ENCODE measurements around the gene IKZF2. TPM values are rescaled to one million over a fixed set of nuclear protein-coding genes. Genes with fewer than 3 reads are reported as not detected.

Gene IKZF2
- total and polyA plus RNA-seq, 4 donors = 1.3 to 51.4 (median 7.3) TPM

DNA sequence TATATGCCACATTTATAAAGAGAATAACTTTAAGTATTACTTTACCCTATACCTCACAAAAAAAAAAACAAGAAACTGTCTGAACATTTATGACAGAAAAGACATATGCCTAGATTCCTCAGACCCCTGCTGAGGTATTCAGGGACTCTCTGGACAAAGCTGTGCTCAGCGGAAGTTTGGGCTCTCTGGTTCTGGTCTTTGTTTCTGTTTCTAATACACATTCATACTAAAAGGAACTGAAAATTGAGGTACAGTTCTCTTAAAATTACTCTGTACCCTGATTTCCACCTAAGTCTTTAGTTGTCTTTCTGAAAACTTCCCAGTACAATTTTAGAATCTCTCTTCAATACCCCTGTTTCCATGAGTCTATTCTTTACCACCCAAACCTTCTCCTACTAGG lies 160.3 kb downstream of the IKZF2 start:
- WGBS, 2 donors = 94 to 96% methylated on average over 1 of the region's 1 CpG
- H3K4me1 ChIP-seq (ENCODE audit: control insufficient read depth in 5 of 5, insufficient read depth in 5 of 5, low read length in 5 of 5) = no peaks in the 10 kb centered on the region

DNA sequence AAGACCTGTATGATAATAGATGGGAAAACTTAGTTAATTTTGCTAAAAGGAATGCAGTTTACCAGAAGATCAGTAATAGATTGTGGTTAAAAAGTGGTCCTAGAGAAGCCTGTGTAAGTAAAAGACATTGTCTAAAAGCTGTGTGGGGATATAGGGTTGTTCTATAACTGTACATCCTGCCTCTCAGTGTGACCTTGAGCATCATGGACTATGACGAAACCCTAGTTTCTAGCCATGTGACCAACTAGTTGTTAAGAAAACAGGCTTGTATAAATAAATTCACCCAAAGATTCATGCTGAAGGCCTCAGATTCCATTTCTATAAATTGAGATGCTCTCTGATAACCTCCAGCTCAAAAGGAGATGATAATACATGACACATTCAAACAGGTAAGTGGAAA lies 160.7 kb downstream of the IKZF2 start:
- WGBS, 2 donors = 65 to 77% methylated on average over 1 of the region's 1 CpG
- DNase-seq = no peak
- Histone ChIP-seq H3K9me3 (ENCODE audit: control insufficient read depth in 4 of 4, insufficient read depth in 3 of 4, low read length in 3 of 4) (no peaks in the 10 kb centered on the region), H3K4me3 (no peak overlapping the region), H3K36me3 (ENCODE audit: control insufficient read depth in 4 of 4, insufficient read depth in 4 of 4, low read length in 4 of 4) (no peaks in the 10 kb centered on the region), H3K27ac (ENCODE audit: low read depth in 1 of 2, low read length in 1 of 2) (no peak overlapping the region), H3K9ac (ENCODE audit: insufficient read depth in 1 of 2, low read length in 2 of 2) (no peak overlapping the region), H3K4me1 (ENCODE audit: control insufficient read depth in 5 of 5, insufficient read depth in 5 of 5, low read length in 5 of 5) (no peaks in the 10 kb centered on the region), H3K27me3 (ENCODE audit: control insufficient read depth in 3 of 3, insufficient read depth in 3 of 3, low read length in 2 of 3) (no peaks in the 10 kb centered on the region)
- TF ChIP-seq, protein P1, sequence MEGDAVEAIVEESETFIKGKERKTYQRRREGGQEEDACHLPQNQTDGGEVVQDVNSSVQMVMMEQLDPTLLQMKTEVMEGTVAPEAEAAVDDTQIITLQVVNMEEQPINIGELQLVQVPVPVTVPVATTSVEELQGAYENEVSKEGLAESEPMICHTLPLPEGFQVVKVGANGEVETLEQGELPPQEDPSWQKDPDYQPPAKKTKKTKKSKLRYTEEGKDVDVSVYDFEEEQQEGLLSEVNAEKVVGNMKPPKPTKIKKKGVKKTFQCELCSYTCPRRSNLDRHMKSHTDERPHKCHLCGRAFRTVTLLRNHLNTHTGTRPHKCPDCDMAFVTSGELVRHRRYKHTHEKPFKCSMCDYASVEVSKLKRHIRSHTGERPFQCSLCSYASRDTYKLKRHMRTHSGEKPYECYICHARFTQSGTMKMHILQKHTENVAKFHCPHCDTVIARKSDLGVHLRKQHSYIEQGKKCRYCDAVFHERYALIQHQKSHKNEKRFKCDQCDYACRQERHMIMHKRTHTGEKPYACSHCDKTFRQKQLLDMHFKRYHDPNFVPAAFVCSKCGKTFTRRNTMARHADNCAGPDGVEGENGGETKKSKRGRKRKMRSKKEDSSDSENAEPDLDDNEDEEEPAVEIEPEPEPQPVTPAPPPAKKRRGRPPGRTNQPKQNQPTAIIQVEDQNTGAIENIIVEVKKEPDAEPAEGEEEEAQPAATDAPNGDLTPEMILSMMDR (IDR thresholded peaks at IDR 0.05; ENCODE audit: control extremely low read depth, extremely low read depth) = no peak
- no peak for ATAC-seq (ENCODE audit: insufficient read depth, low FRiP score)

More for the DNA sequence above, 160.3 kb downstream of the IKZF2 start:
- H3K27me3 ChIP-seq (ENCODE audit: control insufficient read depth in 3 of 3, insufficient read depth in 3 of 3, low read length in 2 of 3) = no peaks in the 10 kb centered on the region
- DNase-seq = no peak
- H3K36me3 ChIP-seq (ENCODE audit: control insufficient read depth in 4 of 4, insufficient read depth in 4 of 4, low read length in 4 of 4) = no peaks in the 10 kb centered on the region
- ATAC-seq (ENCODE audit: insufficient read depth, low FRiP score) = no peak
- no peak overlapping the region for H3K4me3 ChIP-seq
- TF ChIP-seq, protein P1 (IDR thresholded peaks at IDR 0.05; ENCODE audit: control extremely low read depth, extremely low read depth) = no peak
- H3K9me3 ChIP-seq (ENCODE audit: control insufficient read depth in 4 of 4, insufficient read depth in 3 of 4, low read length in 3 of 4) = no peaks in the 10 kb centered on the region
- no peak overlapping the region for H3K9ac ChIP-seq (ENCODE audit: insufficient read depth in 1 of 2, low read length in 2 of 2)
- no peak overlapping the region for H3K27ac ChIP-seq (ENCODE audit: low read depth in 1 of 2, low read length in 1 of 2)

DNA sequence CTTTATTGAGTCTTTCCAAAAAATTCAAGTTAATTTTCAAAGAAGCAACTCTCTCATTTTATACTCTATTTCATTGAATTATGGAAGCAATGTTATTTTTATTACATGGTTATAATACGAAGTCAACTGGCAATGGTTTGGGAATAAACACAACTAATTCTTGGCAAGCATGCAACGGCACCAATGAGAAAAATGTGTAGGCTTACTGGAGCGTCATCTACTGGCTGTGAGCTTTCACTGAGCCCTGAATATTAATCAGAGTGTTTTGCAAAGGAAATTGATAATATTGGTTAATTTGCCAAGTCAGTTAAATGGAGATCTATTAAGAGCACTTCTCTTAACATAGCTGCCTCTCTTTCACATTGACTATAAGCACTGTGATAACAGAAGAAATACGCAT lies 163.9 kb downstream of the IKZF2 start:
- TF ChIP-seq, protein P1 (IDR thresholded peaks at IDR 0.05; ENCODE audit: control extremely low read depth, extremely low read depth) = no peak
- Histone ChIP-seq H3K36me3 (ENCODE audit: control insufficient read depth in 4 of 4, insufficient read depth in 4 of 4, low read length in 4 of 4) (no peaks in the 10 kb centered on the region), H3K4me1 (ENCODE audit: control insufficient read depth in 5 of 5, insufficient read depth in 5 of 5, low read length in 5 of 5) (no peaks in the 10 kb centered on the region), H3K4me3 (no peak overlapping the region), H3K27me3 (ENCODE audit: control insufficient read depth in 3 of 3, insufficient read depth in 3 of 3, low read length in 2 of 3) (no peaks in the 10 kb centered on the region), H3K27ac (ENCODE audit: low read depth in 1 of 2, low read length in 1 of 2) (no peak overlapping the region), H3K9me3 (ENCODE audit: control insufficient read depth in 4 of 4, insufficient read depth in 3 of 4, low read length in 3 of 4) (no peaks in the 10 kb centered on the region), H3K9ac (ENCODE audit: insufficient read depth in 1 of 2, low read length in 2 of 2) (no peak overlapping the region)
- WGBS, 2 donors = 84 to 86% methylated on average over 4 of the region's 4 CpGs
- ATAC-seq (ENCODE audit: insufficient read depth, low FRiP score) = no peak
- DNase-seq = no peak

DNA sequence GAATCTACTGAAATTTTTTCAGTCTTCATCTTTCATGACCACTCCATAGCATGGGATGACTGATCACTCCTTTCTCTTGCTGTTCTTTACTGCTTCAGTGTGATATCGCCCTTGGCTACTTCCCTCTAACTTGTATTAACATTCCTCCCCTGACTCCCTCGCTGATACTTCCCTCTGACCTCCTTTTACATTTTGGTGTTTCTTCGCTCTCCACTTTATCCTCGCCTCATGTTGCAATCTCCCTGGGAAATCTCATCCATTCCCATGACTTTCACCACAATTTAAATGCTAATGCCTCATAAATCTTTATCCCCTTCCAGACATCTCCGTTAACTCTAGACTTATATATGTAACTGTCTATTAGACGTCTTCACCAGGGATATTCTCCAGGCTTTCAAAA lies 167.3 kb downstream of the IKZF2 start:
- Histone ChIP-seq H3K9ac (ENCODE audit: insufficient read depth in 1 of 2, low read length in 2 of 2) (no peak overlapping the region), H3K4me3 (no peak overlapping the region), H3K27me3 (ENCODE audit: control insufficient read depth in 3 of 3, insufficient read depth in 3 of 3, low read length in 2 of 3) (no peaks in the 10 kb centered on the region), H3K36me3 (ENCODE audit: control insufficient read depth in 4 of 4, insufficient read depth in 4 of 4, low read length in 4 of 4) (no peaks in the 10 kb centered on the region), H3K4me1 (ENCODE audit: control insufficient read depth in 5 of 5, insufficient read depth in 5 of 5, low read length in 5 of 5) (peaks cover 0 to 3% (median 0%) of the 10 kb centered on the region in 5 donors), H3K9me3 (ENCODE audit: control insufficient read depth in 4 of 4, insufficient read depth in 3 of 4, low read length in 3 of 4) (no peaks in the 10 kb centered on the region), H3K27ac (ENCODE audit: low read depth in 1 of 2, low read length in 1 of 2) (no peak overlapping the region)
- TF ChIP-seq, protein P1 (IDR thresholded peaks at IDR 0.05; ENCODE audit: control extremely low read depth, extremely low read depth) = no peak
- no peak for DNase-seq
- ATAC-seq (ENCODE audit: insufficient read depth, low FRiP score) = no peak
- WGBS, 2 donors = 82 to 86% methylated on average over 6 of the region's 6 CpGs

Data from lung (tissue), 12 donors.